A549 (cell line): Measurements from ENCODE around the gene FAM78B.

ENCODE experiments used
- CHD2 ChIP-seq: fragments of 150-350 bp; IDR thresholded peaks from 2 replicates; pipeline ENCODE4 v1.6.1; 2014; ENCODE audit warnings: low read length; ENCODE audit not compliant: partially characterized antibody
- EHF ChIP-seq: fragments of 250-450 bp; sonication (Bioruptor Pico); IDR thresholded peaks from 2 replicates; pipeline ENCODE4 v1.5.0; 2020; ENCODE audit warnings: mild to moderate bottlenecking
- EP300 ChIP-seq, 2 experiments: fragments of >200 bp; sonication (Bioruptor Twin); formaldehyde crosslinking; IDR thresholded peaks; 2 replicates in 1 of 2; 3 replicates in 1 of 2; pipeline ENCODE4 v1.6.1; 2016 to 2017
- GATA3 ChIP-seq: IDR thresholded peaks from 2 replicates; pipeline ENCODE4 v1.6.1; 2012; ENCODE audit warnings: borderline replicate concordance
- HOXA7 ChIP-seq: fragments of 250-450 bp; sonication (Bioruptor Pico); IDR thresholded peaks from 2 replicates; pipeline ENCODE4 v1.5.0; 2020; ENCODE audit warnings: mild to moderate bottlenecking, moderate library complexity
- KDM1A ChIP-seq: fragments of 200-600 bp; sonication (generic); IDR thresholded peaks from 2 replicates; pipeline ENCODE4 v1.6.1; 2016; ENCODE audit warnings: low read depth, mild to moderate bottlenecking
- RFX5 ChIP-seq: fragments of 450-650 bp; IDR thresholded peaks from 2 replicates; pipeline ENCODE4 v1.7.1; 2014; ENCODE audit warnings: antibody characterized with exemption, mild to moderate bottlenecking, moderate library complexity
- RNF2 ChIP-seq: fragments of 200-600 bp; sonication (generic); IDR thresholded peaks from 2 replicates; pipeline ENCODE4 v1.6.1; 2016; ENCODE audit warnings: low read depth, mild to moderate bottlenecking, antibody characterized with exemption, moderate library complexity, borderline replicate concordance
- TF ChIP-seq, protein P1 (sequence below): IDR thresholded peaks from 2 replicates; pipeline ENCODE4 v1.6.1; 2012
- TF ChIP-seq, protein P2 (sequence below): fragments of >200 bp; sonication (Bioruptor Twin); formaldehyde crosslinking; IDR thresholded peaks from 3 replicates; pipeline ENCODE4 v1.5.1; 2016
- TF ChIP-seq, protein P3 (sequence below): fragments of 450-650 bp; IDR thresholded peaks from 2 replicates; pipeline ENCODE4 v1.6.1; 2014; ENCODE audit warnings: antibody characterized with exemption

DNA sequence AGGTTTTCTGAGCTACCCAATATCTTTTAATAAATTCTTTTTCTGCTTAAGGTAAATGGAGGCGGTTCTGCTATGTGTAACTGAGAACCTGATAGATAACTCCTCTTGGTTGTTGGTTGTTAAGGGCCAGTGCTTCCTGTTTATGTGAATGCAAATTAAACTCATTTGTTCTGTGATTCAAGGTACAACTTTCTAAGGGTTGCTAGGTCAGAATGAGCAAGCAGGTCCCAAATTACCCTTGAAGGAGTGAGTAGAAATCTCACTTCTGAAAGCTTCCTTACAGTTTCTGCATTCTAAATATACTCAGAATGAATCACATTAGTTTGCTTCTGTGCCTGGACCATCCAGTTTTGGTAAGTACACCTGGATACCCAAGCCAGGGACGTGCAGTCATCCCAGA lies 15.5 kb upstream of the FAM78B start:
- no peak for TF ChIP-seq RNF2
- TF ChIP-seq, protein P1, sequence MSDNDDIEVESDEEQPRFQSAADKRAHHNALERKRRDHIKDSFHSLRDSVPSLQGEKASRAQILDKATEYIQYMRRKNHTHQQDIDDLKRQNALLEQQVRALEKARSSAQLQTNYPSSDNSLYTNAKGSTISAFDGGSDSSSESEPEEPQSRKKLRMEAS = no peak
- no peak for TF ChIP-seq EP300 (IDR thresholded peaks at IDR 0.05)
- no peak for TF ChIP-seq CHD2
- TF ChIP-seq, protein P2, sequence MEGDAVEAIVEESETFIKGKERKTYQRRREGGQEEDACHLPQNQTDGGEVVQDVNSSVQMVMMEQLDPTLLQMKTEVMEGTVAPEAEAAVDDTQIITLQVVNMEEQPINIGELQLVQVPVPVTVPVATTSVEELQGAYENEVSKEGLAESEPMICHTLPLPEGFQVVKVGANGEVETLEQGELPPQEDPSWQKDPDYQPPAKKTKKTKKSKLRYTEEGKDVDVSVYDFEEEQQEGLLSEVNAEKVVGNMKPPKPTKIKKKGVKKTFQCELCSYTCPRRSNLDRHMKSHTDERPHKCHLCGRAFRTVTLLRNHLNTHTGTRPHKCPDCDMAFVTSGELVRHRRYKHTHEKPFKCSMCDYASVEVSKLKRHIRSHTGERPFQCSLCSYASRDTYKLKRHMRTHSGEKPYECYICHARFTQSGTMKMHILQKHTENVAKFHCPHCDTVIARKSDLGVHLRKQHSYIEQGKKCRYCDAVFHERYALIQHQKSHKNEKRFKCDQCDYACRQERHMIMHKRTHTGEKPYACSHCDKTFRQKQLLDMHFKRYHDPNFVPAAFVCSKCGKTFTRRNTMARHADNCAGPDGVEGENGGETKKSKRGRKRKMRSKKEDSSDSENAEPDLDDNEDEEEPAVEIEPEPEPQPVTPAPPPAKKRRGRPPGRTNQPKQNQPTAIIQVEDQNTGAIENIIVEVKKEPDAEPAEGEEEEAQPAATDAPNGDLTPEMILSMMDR = no peak
- TF ChIP-seq RFX5 = no peak
- TF ChIP-seq EHF = no peak
- TF ChIP-seq, protein P3, sequence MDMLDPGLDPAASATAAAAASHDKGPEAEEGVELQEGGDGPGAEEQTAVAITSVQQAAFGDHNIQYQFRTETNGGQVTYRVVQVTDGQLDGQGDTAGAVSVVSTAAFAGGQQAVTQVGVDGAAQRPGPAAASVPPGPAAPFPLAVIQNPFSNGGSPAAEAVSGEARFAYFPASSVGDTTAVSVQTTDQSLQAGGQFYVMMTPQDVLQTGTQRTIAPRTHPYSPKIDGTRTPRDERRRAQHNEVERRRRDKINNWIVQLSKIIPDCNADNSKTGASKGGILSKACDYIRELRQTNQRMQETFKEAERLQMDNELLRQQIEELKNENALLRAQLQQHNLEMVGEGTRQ = no peak
- no peak for TF ChIP-seq HOXA7 (CRISPR knock-in tag)
- no peak for TF ChIP-seq KDM1A
- TF ChIP-seq GATA3 = no peak
